ENCODE data around the gene CHST15.
"Not testable (repeated sequence)": the region's sequence is repeated elsewhere in the genome, so short reads cannot be mapped to it uniquely, and the experiment has no call there.

Gene CHST15

GRCh38 chr10:124123156-124123555 is 29.8 kb upstream of the CHST15 start:
- no peak for DNase-seq

GRCh38 chr10:124122211-124122610 is 28.8 kb upstream of the CHST15 start:
- DNase-seq, result no peak

GRCh38 chr10:124120410-124121061 is 27.1 kb upstream of the CHST15 start:
- no peak for DNase-seq

- DNase-seq, result no peak
Observed at GRCh38 chr10:124119946-124120345, 26.5 kb upstream of the CHST15 start.

- no peak for DNase-seq
Observed at GRCh38 chr10:124119216-124119615, 25.8 kb upstream of the CHST15 start.

- DNase-seq, result no peak
Observed at GRCh38 chr10:124117833-124118232, 24.4 kb upstream of the CHST15 start.

- DNase-seq, result no peak
Observed at GRCh38 chr10:124117511-124117785, 24.1 kb upstream of the CHST15 start.

- DNase-seq, result no peak
Observed at GRCh38 chr10:124116771-124117510, 23.5 kb upstream of the CHST15 start.

GRCh38 chr10:124114696-124115095 is 21.3 kb upstream of the CHST15 start:
- no peak for DNase-seq

GRCh38 chr10:124112891-124113580 is 19.6 kb upstream of the CHST15 start:
- DNase-seq, result no peak

- DNase-seq, result no peak
Observed at GRCh38 chr10:124110882-124111281, 17.5 kb upstream of the CHST15 start.

- DNase-seq, result no peak
Observed at GRCh38 chr10:124109261-124109660, 15.9 kb upstream of the CHST15 start.

- DNase-seq, result no peak
Observed at GRCh38 chr10:124107072-124107471, 13.7 kb upstream of the CHST15 start.

- no peak for DNase-seq
Observed at GRCh38 chr10:124106241-124106879, 13.0 kb upstream of the CHST15 start.

GRCh38 chr10:124105594-124105993 is 12.2 kb upstream of the CHST15 start:
- no peak for DNase-seq

- no peak for DNase-seq
Observed at GRCh38 chr10:124105045-124105444, 11.6 kb upstream of the CHST15 start.

- no peak for DNase-seq
Observed at GRCh38 chr10:124104011-124104627, 10.7 kb upstream of the CHST15 start.

GRCh38 chr10:124101351-124101750 is 8.0 kb upstream of the CHST15 start:
- DNase-seq, result no peak

- DNase-seq, result not testable (repeated sequence)
Observed at GRCh38 chr10:124100651-124101050, 7.3 kb upstream of the CHST15 start.

GRCh38 chr10:124100124-124100523 is 6.7 kb upstream of the CHST15 start:
- DNase-seq, result no peak

GRCh38 chr10:124099604-124100003 is 6.2 kb upstream of the CHST15 start:
- DNase-seq, result no peak

- DNase-seq, result no peak
Observed at GRCh38 chr10:124098575-124098974, 5.2 kb upstream of the CHST15 start.

GRCh38 chr10:124097883-124098282 is 4.5 kb upstream of the CHST15 start:
- no peak for DNase-seq
